Activated CD4-positive, alpha-beta T cell treated with anti-CD3 and anti-CD28 coated beads, Interleukin-2, amount 50 U/mL, for 16 hours (primary cell): ENCODE data around the gene DCLK2.

Source experiments
- DNase-seq: peaks from one replicate; pipeline ENCODE4 v3.0.0-alpha.2; 2020

Gene DCLK2

GRCh38 chr4:150248181-150248580, 169.9 kb downstream of the DCLK2 start:
- no peak for DNase-seq

GRCh38 chr4:150250293-150250997, 172.2 kb downstream of the DCLK2 start:
- DNase-seq = no peak

GRCh38 chr4:150250998-150251651, 172.9 kb downstream of the DCLK2 start:
- no peak for DNase-seq

- no peak for DNase-seq
Measured at GRCh38 chr4:150251752-150252190, 173.5 kb downstream of the DCLK2 start.

- DNase-seq = no peak
Measured at GRCh38 chr4:150252306-150252705, 174.1 kb downstream of the DCLK2 start.

GRCh38 chr4:150252741-150253140, 174.5 kb downstream of the DCLK2 start:
- DNase-seq = no peak

GRCh38 chr4:150253416-150253815, 175.2 kb downstream of the DCLK2 start:
- DNase-seq = no peak

- DNase-seq = no peak
Measured at GRCh38 chr4:150253965-150254630, 175.9 kb downstream of the DCLK2 start.

- DNase-seq = no peak
Measured at GRCh38 chr4:150255610-150256224, 177.5 kb downstream of the DCLK2 start.

GRCh38 chr4:150256225-150256620, 178.0 kb downstream of the DCLK2 start:
- no peak for DNase-seq

GRCh38 chr4:150256841-150257730, 178.8 kb downstream of the DCLK2 start:
- no peak for DNase-seq

- DNase-seq = no peak
Measured at GRCh38 chr4:150258569-150258968, 180.3 kb downstream of the DCLK2 start.

- no peak for DNase-seq
Measured at GRCh38 chr4:150259861-150260567, 181.8 kb downstream of the DCLK2 start.

- no peak for DNase-seq
Measured at GRCh38 chr4:150261571-150261970, 183.3 kb downstream of the DCLK2 start.

- DNase-seq = no peak
Measured at GRCh38 chr4:150262611-150263010, 184.4 kb downstream of the DCLK2 start.

- DNase-seq = no peak
Measured at GRCh38 chr4:150264595-150265161, 186.4 kb downstream of the DCLK2 start.

- DNase-seq = no peak
Measured at GRCh38 chr4:150265806-150266205, 187.6 kb downstream of the DCLK2 start.

- DNase-seq = no peak
Measured at GRCh38 chr4:150268444-150268843, 190.2 kb downstream of the DCLK2 start.

GRCh38 chr4:150278206-150278605, 200.0 kb downstream of the DCLK2 start:
- DNase-seq = no peak

GRCh38 chr4:150280081-150280895, 202.0 kb downstream of the DCLK2 start:
- no peak for DNase-seq

- DNase-seq = no peak
Measured at GRCh38 chr4:150280975-150281374, 202.7 kb downstream of the DCLK2 start.
